Activated T-cell treated with anti-CD3 and anti-CD28 coated beads, Interleukin-2, amount 50 U/mL, for 1 hour (primary cell): Measurements from ENCODE around the gene PSKH1.
"Not testable (repeated sequence)": the region's sequence is repeated elsewhere in the genome, so short reads cannot be mapped to it uniquely, and the experiment has no call there.

Experiments used
- DNase-seq: peaks from one replicate; pipeline ENCODE4 v3.0.0-alpha.2; 2020

Gene PSKH1

GRCh38 chr16:67892899-67893742 lies at the start of gene PSKH1:
TSS of gene PSKH1 (plus strand) at chr16:67893254. CDS start at chr16:67908750, 15,496 bp downstream.
- peak; percentile 87 for DNase-seq

- no peak for DNase-seq
Observed at GRCh38 chr16:67843343-67843765, 49.7 kb upstream of the PSKH1 start.

GRCh38 chr16:67844497-67844896 lies 48.6 kb upstream of the PSKH1 start:
- DNase-seq: no peak

- DNase-seq: no peak
Observed at GRCh38 chr16:67845291-67846062, 47.6 kb upstream of the PSKH1 start.

GRCh38 chr16:67846063-67846319 lies 47.1 kb upstream of the PSKH1 start:
- DNase-seq: no peak

GRCh38 chr16:67846320-67847063 lies 46.6 kb upstream of the PSKH1 start, which contains the start of gene NUTF2:
TSS of gene NUTF2 (plus strand) at chr16:67846933. CDS start at chr16:67865131, 18,198 bp downstream.
- peak; percentile 96 for DNase-seq

- no peak for DNase-seq
Observed at GRCh38 chr16:67847064-67847861, 45.8 kb upstream of the PSKH1 start, which contains the start of gene CENPT. TSS of gene CENPT (minus strand) at chr16:67847693. CDS start at chr16:67833859, 13,834 bp downstream.

- no peak for DNase-seq
Observed at GRCh38 chr16:67848118-67848517, 44.9 kb upstream of the PSKH1 start.

- DNase-seq: no peak
Observed at GRCh38 chr16:67853670-67854069, 39.4 kb upstream of the PSKH1 start.

GRCh38 chr16:67855789-67856188 lies 37.3 kb upstream of the PSKH1 start:
- DNase-seq: no peak

- no peak for DNase-seq
Observed at GRCh38 chr16:67856927-67857546, 36.0 kb upstream of the PSKH1 start.

GRCh38 chr16:67857547-67858233 lies 35.4 kb upstream of the PSKH1 start:
- DNase-seq: no peak

GRCh38 chr16:67858500-67858899 lies 34.6 kb upstream of the PSKH1 start:
- no peak for DNase-seq

- DNase-seq: no peak
Observed at GRCh38 chr16:67860589-67861398, 32.3 kb upstream of the PSKH1 start.

GRCh38 chr16:67861877-67862276 lies 31.2 kb upstream of the PSKH1 start:
- DNase-seq: no peak

GRCh38 chr16:67862623-67863583 lies 30.2 kb upstream of the PSKH1 start:
- DNase-seq: no peak

GRCh38 chr16:67864044-67864443 lies 29.0 kb upstream of the PSKH1 start:
- DNase-seq: not testable (repeated sequence)

- no peak for DNase-seq
Observed at GRCh38 chr16:67864594-67864993, 28.5 kb upstream of the PSKH1 start.

GRCh38 chr16:67865318-67865717 lies 27.7 kb upstream of the PSKH1 start:
- DNase-seq: no peak
